Fibroblast of lung (primary cell): ENCODE measurements around the gene RPAP3.

Experiments
- EZH2 ChIP-seq: IDR thresholded peaks from 2 replicates; pipeline ENCODE4 v1.5.1; 2012; ENCODE audit warnings: low read length, control low read depth, mild to moderate bottlenecking; ENCODE audit errors: missing control alignments
- TF ChIP-seq, protein P1 (sequence below), 2 donors: IDR thresholded peaks in 1 of 2; conservative IDR thresholded peaks in 1 of 2; 1 replicate in 1 of 2; 2 replicates in 1 of 2; pipeline ENCODE4 v1.5.1; 2011 to 2012; ENCODE audit warnings: low read length in 2 of 2, control low read depth in 1 of 2, inconsistent platforms in 1 of 2, low read depth in 1 of 2, mild to moderate bottlenecking in 1 of 2

GRCh38 chr12:47752121-47752520 is 46.3 kb upstream of the RPAP3 start:
- TF ChIP-seq, protein P1, sequence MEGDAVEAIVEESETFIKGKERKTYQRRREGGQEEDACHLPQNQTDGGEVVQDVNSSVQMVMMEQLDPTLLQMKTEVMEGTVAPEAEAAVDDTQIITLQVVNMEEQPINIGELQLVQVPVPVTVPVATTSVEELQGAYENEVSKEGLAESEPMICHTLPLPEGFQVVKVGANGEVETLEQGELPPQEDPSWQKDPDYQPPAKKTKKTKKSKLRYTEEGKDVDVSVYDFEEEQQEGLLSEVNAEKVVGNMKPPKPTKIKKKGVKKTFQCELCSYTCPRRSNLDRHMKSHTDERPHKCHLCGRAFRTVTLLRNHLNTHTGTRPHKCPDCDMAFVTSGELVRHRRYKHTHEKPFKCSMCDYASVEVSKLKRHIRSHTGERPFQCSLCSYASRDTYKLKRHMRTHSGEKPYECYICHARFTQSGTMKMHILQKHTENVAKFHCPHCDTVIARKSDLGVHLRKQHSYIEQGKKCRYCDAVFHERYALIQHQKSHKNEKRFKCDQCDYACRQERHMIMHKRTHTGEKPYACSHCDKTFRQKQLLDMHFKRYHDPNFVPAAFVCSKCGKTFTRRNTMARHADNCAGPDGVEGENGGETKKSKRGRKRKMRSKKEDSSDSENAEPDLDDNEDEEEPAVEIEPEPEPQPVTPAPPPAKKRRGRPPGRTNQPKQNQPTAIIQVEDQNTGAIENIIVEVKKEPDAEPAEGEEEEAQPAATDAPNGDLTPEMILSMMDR (conservative IDR thresholded peaks at IDR 0.05 in 1 of 2, IDR thresholded peaks at IDR 0.05 in 1 of 2; ENCODE audit: low read depth in 1 of 2, low read length in 2 of 2), result no peak
- no peak for TF ChIP-seq EZH2
